Mammary epithelial cell (primary cell): Measurements from ENCODE around the gene CSH2.

Experiments
- CTCF ChIP-seq, 2 donors: IDR thresholded peaks in 1 of 2; conservative IDR thresholded peaks in 1 of 2; 2 replicates each; pipeline ENCODE4 v1.5.1; 2011 to 2012; ENCODE audit warnings: inconsistent platforms in 2 of 2, low read length in 2 of 2, mild to moderate bottlenecking in 2 of 2, control low read depth in 1 of 2, low read depth in 1 of 2; ENCODE audit not compliant: insufficient read depth in 1 of 2; ENCODE audit errors: extremely low read depth in 1 of 2
- EZH2 ChIP-seq: IDR thresholded peaks from 2 replicates; pipeline ENCODE4 v1.6.1; 2012; ENCODE audit warnings: low read length, inconsistent platforms, borderline replicate concordance

- no peak for TF ChIP-seq CTCF (conservative IDR thresholded peaks at IDR 0.05 in 1 of 2, IDR thresholded peaks at IDR 0.05 in 1 of 2; ENCODE audit: extremely low read depth in 1 of 2, insufficient read depth in 1 of 2, low read depth in 1 of 2, low read length in 2 of 2)
- TF ChIP-seq EZH2: no peak
Measured at GRCh38 chr17:63914471-63914870, 41.0 kb upstream of the CSH2 start.
